IMR-90 (cell line): ENCODE results near the gene PRELP. TPM values are rescaled to one million over a fixed set of nuclear protein-coding genes. Genes with fewer than 3 reads are reported as not detected.

ENCODE experiments used
- ATAC-seq: fragments of 200-7000 bp; cut with Tn5 transposase; 2 replicates; pipeline ENCODE4 v1.9.1; 2020; ENCODE audit warnings: low read depth, mild to moderate bottlenecking, moderate library complexity
- BruUV-seq: library from RNA; stranded (reverse); fragments of 400-500 nt; replicated peaks from 2 replicates; lab custom pipeline; 2021; lab: Mats Ljungman, UMichigan
- CTCF ChIA-PET: fragments of 300-600 bp; formaldehyde crosslinking; extraction: SDS; loops from one replicate; lab custom pipeline; 2021; ENCODE audit warnings: antibody characterized with exemption; lab: Yijun Ruan, JAX
- POLR2A ChIA-PET: fragments of 300-600 bp; sonication (Branson Sonifier 250); formaldehyde crosslinking; loops from one replicate; lab custom pipeline; 2022; ENCODE audit warnings: antibody characterized with exemption; ENCODE audit not compliant: unreplicated experiment; lab: Charles Lee
- DNase-seq: peaks from one replicate; pipeline ENCODE4 v3.0.0; 2013
- H2AFZ ChIP-seq: replicated peaks from 2 replicates; pipeline ENCODE3; 2013; ENCODE audit warnings: low read length, mild to moderate bottlenecking; ENCODE audit not compliant: poor library complexity
- H2AK5ac ChIP-seq: 2 replicates; pipeline ENCODE4 v1.6.1; 2013; ENCODE audit warnings: low read depth, low read length, inconsistent platforms
- H2AK9ac ChIP-seq: replicated peaks from 2 replicates; pipeline ENCODE3; 2013; ENCODE audit warnings: mild to moderate bottlenecking, low read depth, low read length, moderate library complexity; ENCODE audit not compliant: poor library complexity
- H2BK120ac ChIP-seq: 2 replicates; pipeline ENCODE4 v1.6.1; 2013; ENCODE audit warnings: low read depth, low read length, inconsistent platforms
- H2BK15ac ChIP-seq: 3 replicates; pipeline ENCODE4 v1.6.1; 2013; ENCODE audit warnings: low read depth, low read length, inconsistent platforms
- H2BK20ac ChIP-seq: 2 replicates; pipeline ENCODE4 v1.6.1; 2013; ENCODE audit warnings: low read depth, mild to moderate bottlenecking, inconsistent platforms, low read length, moderate library complexity
- H2BK5ac ChIP-seq: 2 replicates; pipeline ENCODE4 v1.6.1; 2013; ENCODE audit warnings: mild to moderate bottlenecking, low read depth, low read length, inconsistent platforms; ENCODE audit not compliant: poor library complexity, severe bottlenecking
- H3K14ac ChIP-seq: replicated peaks from 2 replicates; pipeline ENCODE4 v1.6.1; 2013; ENCODE audit warnings: low read depth, low read length, inconsistent platforms
- H3K18ac ChIP-seq: 2 replicates; pipeline ENCODE4 v1.6.1; 2013; ENCODE audit warnings: low read depth, low read length, control low read depth
- H3K23ac ChIP-seq: 2 replicates; pipeline ENCODE4 v1.6.1; 2013; ENCODE audit warnings: low read depth, low read length, inconsistent platforms
- H3K27ac ChIP-seq: 2 replicates; pipeline ENCODE4 v1.5.1; 2013; ENCODE audit warnings: mild to moderate bottlenecking, control low read depth, low read length; ENCODE audit not compliant: insufficient read depth
- H3K27me3 ChIP-seq: 2 replicates; pipeline ENCODE4 v1.6.1; 2013; ENCODE audit warnings: low read length; ENCODE audit not compliant: control insufficient read depth, insufficient read depth
- H3K36me3 ChIP-seq: 2 replicates; pipeline ENCODE4 v1.6.1; 2013; ENCODE audit warnings: low read length, mixed read lengths; ENCODE audit not compliant: control insufficient read depth, insufficient read depth
- H3K4ac ChIP-seq: 2 replicates; pipeline ENCODE4 v1.6.1; 2013; ENCODE audit warnings: low read depth, low read length, inconsistent platforms
- H3K4me1 ChIP-seq: 2 replicates; pipeline ENCODE4 v1.6.1; 2013; ENCODE audit warnings: low read length, mixed read lengths; ENCODE audit not compliant: control insufficient read depth, insufficient read depth
- H3K4me2 ChIP-seq: 2 replicates; pipeline ENCODE4 v1.6.1; 2013; ENCODE audit warnings: low read depth, mild to moderate bottlenecking, control low read depth, low read length, moderate library complexity
- H3K4me3 ChIP-seq: 2 replicates; pipeline ENCODE4 v1.5.1; 2013; ENCODE audit warnings: low read depth, mild to moderate bottlenecking, control low read depth, low read length, moderate library complexity; ENCODE audit not compliant: insufficient read depth
- H3K56ac ChIP-seq: 2 replicates; pipeline ENCODE4 v1.6.1; 2013; ENCODE audit warnings: low read length, inconsistent platforms; ENCODE audit not compliant: insufficient read depth; ENCODE audit errors: extremely low read depth
- H3K79me1 ChIP-seq, 2 experiments: 2 replicates each; pipeline ENCODE4 v1.6.1; 2013; ENCODE audit warnings: low read length in 2 of 2, inconsistent platforms in 1 of 2, low read depth in 1 of 2
- H3K9ac ChIP-seq: 2 replicates; pipeline ENCODE4 v1.6.1; 2013; ENCODE audit warnings: low read depth, low read length, control low read depth
- H3K9me1 ChIP-seq: 2 replicates; pipeline ENCODE4 v1.6.1; 2013; ENCODE audit warnings: low read length, inconsistent platforms; ENCODE audit not compliant: insufficient read depth
- H3K9me3 ChIP-seq: 2 replicates; pipeline ENCODE4 v1.6.1; 2013; ENCODE audit warnings: low read length; ENCODE audit not compliant: control insufficient read depth, insufficient read depth
- H4K20me1 ChIP-seq: 2 replicates; pipeline ENCODE4 v1.6.1; 2013; ENCODE audit warnings: low read length, inconsistent platforms; ENCODE audit not compliant: insufficient read depth
- H4K5ac ChIP-seq: 2 replicates; pipeline ENCODE4 v1.6.1; 2013; ENCODE audit warnings: mild to moderate bottlenecking, low read depth, low read length, control low read depth
- H4K8ac ChIP-seq, 2 experiments: 2 replicates each; pipeline ENCODE4 v1.6.1; 2013; ENCODE audit warnings: low read depth in 2 of 2, low read length in 2 of 2, control low read depth in 1 of 2, inconsistent platforms in 1 of 2
- H4K91ac ChIP-seq: 2 replicates; pipeline ENCODE4 v1.6.1; 2013; ENCODE audit warnings: low read depth, low read length, inconsistent platforms; ENCODE audit not compliant: insufficient read depth
- BHLHE40 ChIP-seq: fragments of 150-350 bp; IDR thresholded peaks from 2 replicates; pipeline ENCODE4 v1.6.1; 2016; ENCODE audit warnings: mild to moderate bottlenecking, low read depth, low read length
- CHD1 ChIP-seq: IDR thresholded peaks from 2 replicates; pipeline ENCODE4 v1.6.1; 2012; ENCODE audit warnings: low read depth, low read length, improper control_type of control experiment
- ELK1 ChIP-seq: fragments of 150-350 bp; IDR thresholded peaks from 2 replicates; pipeline ENCODE4 v1.6.1; 2016; ENCODE audit warnings: low read depth, mild to moderate bottlenecking, low read length, moderate library complexity, borderline replicate concordance
- MAFK ChIP-seq: IDR thresholded peaks from 2 replicates; pipeline ENCODE4 v1.6.1; 2012; ENCODE audit warnings: low read depth, low read length, improper control_type of control experiment
- NFE2L2 ChIP-seq: fragments of 150-350 bp; IDR thresholded peaks from 2 replicates; pipeline ENCODE4 v1.6.1; 2016; ENCODE audit warnings: low read depth, mild to moderate bottlenecking, low read length
- RCOR1 ChIP-seq: IDR thresholded peaks from 2 replicates; pipeline ENCODE4 v1.6.1; 2012; ENCODE audit warnings: mild to moderate bottlenecking, low read length, improper control_type of control experiment; ENCODE audit not compliant: insufficient replicate concordance
- WGBS, 2 experiments: methylation state at CpG; one replicate each; pipeline versions ENCODE4 v1.1.5 to v1.1.7; 2013; ENCODE audit warnings: missing lambda C conversion rate in 2 of 2; ENCODE audit not compliant: insufficient read length in 1 of 2; ENCODE audit errors: extremely low coverage in 2 of 2; 5-methylcytosine and 5-hydroxymethylcytosine counted together
- dilution Hi-C: fragments of 300-500 bp; cut with HindIII; formaldehyde crosslinking; loops from one replicate; pipeline ENCODE4 v1.14.3; 2018; ENCODE audit warnings: low sequenced_read_pairs; ENCODE audit not compliant: unreplicated experiment
- in situ Hi-C: fragments of 300-500 bp; cut with MboI; formaldehyde crosslinking; loops from 3 replicates; pipeline ENCODE4 v1.14.3; 2019; ENCODE audit warnings: low sequenced_read_pairs, inconsistent platforms, mixed read lengths
- intact Hi-C: fragments of 100-400 bp; cut with micrococcal nuclease; formaldehyde crosslinking; loops from 2 replicates; pipeline ENCODE4 v1.10.0; 2022
- polyA plus RNA-seq, 3 experiments: library from polyadenylated mRNA; depleted of rRNA; stranded (reverse); fragments of >200 nt; gene quantifications; 2 replicates each; pipeline ENCODE4 v1.2.3, GENCODE V29; 2012; ENCODE audit warnings: low replicate concordance in 1 of 3
- total RNA-seq: library from RNA; depleted of rRNA; stranded (reverse); fragments of >200 nt; gene quantifications from 2 replicates; pipeline ENCODE4 v1.2.3, GENCODE V29; 2012
- TF ChIP-seq, protein P1 (sequence below): conservative IDR thresholded peaks from 2 replicates; pipeline ENCODE4 v1.5.1; 2012; ENCODE audit warnings: mild to moderate bottlenecking, low read depth, low read length, improper control_type of control experiment

The PRELP gene
- total and polyA plus RNA-seq, 2 of the 4 experiments (the other 2 are of a cell fraction), result 0.56 TPM; not detected in 1

- BruUV-seq, result no TSS peak
- peak; percentile 42; the same call in 1 of the 2 replicates for ATAC-seq
- POLR2A ChIA-PET, result no interaction called here
These were observed 51.0 kb downstream of the PRELP start for GRCh38 chr1:203526572-203526971.

More at GRCh38 chr1:203526572-203526971, 51.0 kb downstream of the PRELP start:
- CTCF ChIA-PET, result no interaction called here
- H3K4ac ChIP-seq, result peak overlapping the region; percentile 82
- H2BK15ac ChIP-seq, result peak overlapping the region; percentile 97; the same call in 2 of the 3 replicates
- 64% methylated on average over 3 of the region's 6 CpGs; no CpG with 5 or more reads in 1 of the 2 experiments for WGBS, 2 experiments
- peaks cover 8% of the 10 kb centered on the region for H3K9me1 ChIP-seq
- H3K9ac ChIP-seq, result no peak overlapping the region
- H4K20me1 ChIP-seq, result no peaks in the 10 kb centered on the region
- in situ Hi-C loops, result no loop called here
- no peak overlapping the region for H3K56ac ChIP-seq
- no peak overlapping the region for H3K4me2 ChIP-seq
- H2BK120ac ChIP-seq, result peak overlapping the region; percentile 57; the same call in 1 of the 2 replicates
- H2AFZ ChIP-seq, result peak overlapping the region; percentile 37
- no peak overlapping the region for H3K18ac ChIP-seq
- H3K36me3 ChIP-seq, result no peaks in the 10 kb centered on the region
- intact Hi-C loops, result no loop called here
- H3K27me3 ChIP-seq, result no peaks in the 10 kb centered on the region
- no peak overlapping the region for H2BK20ac ChIP-seq
- peak overlapping the region; percentile 46 for H2AK9ac ChIP-seq
- no peak overlapping the region for H3K4me3 ChIP-seq
- no peaks in the 10 kb centered on the region for H3K9me3 ChIP-seq
- peak overlapping the region; percentile 74 for H2BK5ac ChIP-seq
- DNase-seq, result no peak
- H2AK5ac ChIP-seq, result peak overlapping the region; percentile 96
- peak overlapping the region; percentile 66; the same call in 1 of the 2 replicates for H3K14ac ChIP-seq
- dilution Hi-C loops, result no loop called here
- H3K4me1 ChIP-seq, result 0 out of 2 replicates have a peak, but pooled peaks cover 2% of the 10 kb centered on the region
- H3K23ac ChIP-seq, result 0 out of 2 replicates have a peak overlapping the region, but pooled peaks have one; percentile 49
- no peak for TF ChIP-seq RCOR1
- TF ChIP-seq, protein P1, sequence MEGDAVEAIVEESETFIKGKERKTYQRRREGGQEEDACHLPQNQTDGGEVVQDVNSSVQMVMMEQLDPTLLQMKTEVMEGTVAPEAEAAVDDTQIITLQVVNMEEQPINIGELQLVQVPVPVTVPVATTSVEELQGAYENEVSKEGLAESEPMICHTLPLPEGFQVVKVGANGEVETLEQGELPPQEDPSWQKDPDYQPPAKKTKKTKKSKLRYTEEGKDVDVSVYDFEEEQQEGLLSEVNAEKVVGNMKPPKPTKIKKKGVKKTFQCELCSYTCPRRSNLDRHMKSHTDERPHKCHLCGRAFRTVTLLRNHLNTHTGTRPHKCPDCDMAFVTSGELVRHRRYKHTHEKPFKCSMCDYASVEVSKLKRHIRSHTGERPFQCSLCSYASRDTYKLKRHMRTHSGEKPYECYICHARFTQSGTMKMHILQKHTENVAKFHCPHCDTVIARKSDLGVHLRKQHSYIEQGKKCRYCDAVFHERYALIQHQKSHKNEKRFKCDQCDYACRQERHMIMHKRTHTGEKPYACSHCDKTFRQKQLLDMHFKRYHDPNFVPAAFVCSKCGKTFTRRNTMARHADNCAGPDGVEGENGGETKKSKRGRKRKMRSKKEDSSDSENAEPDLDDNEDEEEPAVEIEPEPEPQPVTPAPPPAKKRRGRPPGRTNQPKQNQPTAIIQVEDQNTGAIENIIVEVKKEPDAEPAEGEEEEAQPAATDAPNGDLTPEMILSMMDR, result no peak
- no peak for TF ChIP-seq BHLHE40
- no peak for TF ChIP-seq ELK1
- no peak for TF ChIP-seq MAFK
- no peak for TF ChIP-seq CHD1
- TF ChIP-seq NFE2L2, result no peak
- H3K79me1 ChIP-seq, result no peaks in the 10 kb centered on the region
- no peak overlapping the region for H4K5ac ChIP-seq
- H3K27ac ChIP-seq, result no peak overlapping the region
- peak overlapping the region; percentile 71; the same call in 1 of the 2 replicates for H4K91ac ChIP-seq
- peak overlapping the region; percentile 40 to 66; a peak in 2 of 4 replicates for H4K8ac ChIP-seq
